WTC11 (cell line): ENCODE results near the gene GTSE1. TPM values are rescaled to one million over a fixed set of nuclear protein-coding genes. Genes with fewer than 3 reads are reported as not detected.

Source experiments
- ATAC-seq: fragments of 200-7000 bp; cut with Tn5 transposase; 2 replicates; pipeline ENCODE4 v1.10.0; 2021; ENCODE audit warnings: mild to moderate bottlenecking, moderate library complexity
- CTCF ChIA-PET: fragments of 300-600 bp; sonication (Branson Sonifier 250); formaldehyde crosslinking; loops from one replicate; lab custom pipeline; 2021; ENCODE audit warnings: antibody characterized with exemption; lab: Charles Lee
- POLR2A ChIA-PET: fragments of 350-600 bp; sonication (Branson Sonifier 250); formaldehyde crosslinking; loops from one replicate; lab custom pipeline; 2021; ENCODE audit warnings: antibody characterized with exemption; lab: Charles Lee
- DNase-seq: peaks from one replicate; pipeline ENCODE4 v3.0.0; 2021; ENCODE audit warnings: low spot score
- H3K27ac Mint-ChIP-seq: 2 replicates; pipeline ENCODE4 v1.8.0; 2021; ENCODE audit warnings: mixed read lengths
- H3K27me3 Mint-ChIP-seq: 2 replicates; pipeline ENCODE4 v1.8.0; 2021; ENCODE audit warnings: low read depth, mild to moderate bottlenecking, moderate library complexity, mixed read lengths
- H3K36me3 Mint-ChIP-seq: 2 replicates; pipeline ENCODE4 v1.8.0; 2021; ENCODE audit warnings: mixed read lengths
- H3K4me1 Mint-ChIP-seq: 2 replicates; pipeline ENCODE4 v1.8.0; 2022; ENCODE audit warnings: mixed read lengths
- H3K4me3 Mint-ChIP-seq: 2 replicates; pipeline ENCODE4 v1.8.0; 2021; ENCODE audit warnings: mild to moderate bottlenecking, moderate library complexity, mixed read lengths
- H3K9me3 Mint-ChIP-seq: 2 replicates; pipeline ENCODE4 v1.8.0; 2021; ENCODE audit warnings: mixed read lengths
- HMGA2 ChIP-seq: fragments of 250-450 bp; sonication (Bioruptor Pico); IDR thresholded peaks from 2 replicates; pipeline ENCODE4 v1.4.0; 2021; ENCODE audit warnings: mild to moderate bottlenecking, moderate library complexity
- NFE2L1 ChIP-seq: sonication (generic); formaldehyde crosslinking; IDR thresholded peaks from 2 replicates; pipeline ENCODE4 v1.8.1; 2023; ENCODE audit warnings: missing genetic modification reagents
- NR3C1 ChIP-seq: sonication (generic); formaldehyde crosslinking; conservative IDR thresholded peaks from 2 replicates; pipeline ENCODE4 v1.8.1; 2023; ENCODE audit warnings: low read depth, mild to moderate bottlenecking, missing genetic modification reagents
- OVOL2 ChIP-seq: fragments of 250-450 bp; sonication (Bioruptor Pico); IDR thresholded peaks from 2 replicates; pipeline ENCODE4 v1.9.0; 2021; ENCODE audit warnings: mild to moderate bottlenecking, borderline replicate concordance
- SMAD3 ChIP-seq: sonication (generic); formaldehyde crosslinking; IDR thresholded peaks from 2 replicates; pipeline ENCODE4 v1.8.0; 2022; ENCODE audit warnings: missing genetic modification reagents, mild to moderate bottlenecking, borderline replicate concordance
- ZBTB21 ChIP-seq: sonication (generic); formaldehyde crosslinking; IDR thresholded peaks from 2 replicates; pipeline ENCODE4 v1.8.1; 2023; ENCODE audit warnings: mild to moderate bottlenecking, missing genetic modification reagents, borderline replicate concordance
- ZNF219 ChIP-seq: sonication (generic); formaldehyde crosslinking; IDR thresholded peaks from 2 replicates; pipeline ENCODE4 v1.8.0; 2023; ENCODE audit warnings: missing genetic modification reagents, mild to moderate bottlenecking, borderline replicate concordance
- ZNF396 ChIP-seq: fragments of 250-450 bp; sonication (Bioruptor Pico); IDR thresholded peaks from 2 replicates; pipeline ENCODE4 v1.8.0; 2021; ENCODE audit warnings: mild to moderate bottlenecking, moderate library complexity, borderline replicate concordance
- total RNA-seq: library from RNA; stranded (reverse); gene quantifications from 3 replicates; pipeline ENCODE4 v1.2.3, GENCODE V29; 2021
- TF ChIP-seq, protein P1 (sequence below): sonication (generic); formaldehyde crosslinking; IDR thresholded peaks from 2 replicates; pipeline ENCODE4 v1.8.1; 2023; ENCODE audit warnings: mild to moderate bottlenecking, missing genetic modification reagents
- TF ChIP-seq, protein P2 (sequence below): sonication (generic); formaldehyde crosslinking; IDR thresholded peaks from 2 replicates; pipeline ENCODE4 v1.8.1; 2023; ENCODE audit warnings: mild to moderate bottlenecking, moderate library complexity, missing genetic modification reagents
- TF ChIP-seq, protein P3 (sequence below): sonication (generic); formaldehyde crosslinking; IDR thresholded peaks from 2 replicates; pipeline ENCODE4 v1.8.0; 2022; ENCODE audit warnings: mild to moderate bottlenecking, missing genetic modification reagents
- TF ChIP-seq, protein P4 (sequence below): sonication (generic); formaldehyde crosslinking; IDR thresholded peaks from 2 replicates; pipeline ENCODE4 v1.8.1; 2022; ENCODE audit warnings: low read depth, mild to moderate bottlenecking, moderate library complexity, missing genetic modification reagents, borderline replicate concordance
- TF ChIP-seq, protein P5 (sequence below): sonication (generic); formaldehyde crosslinking; conservative IDR thresholded peaks from 2 replicates; pipeline ENCODE4 v1.8.1; 2022; ENCODE audit warnings: mild to moderate bottlenecking, missing genetic modification reagents

GTSE1 gene
- total RNA-seq, 1 experiment from 2014 or later, result 56.1 TPM

DNA sequence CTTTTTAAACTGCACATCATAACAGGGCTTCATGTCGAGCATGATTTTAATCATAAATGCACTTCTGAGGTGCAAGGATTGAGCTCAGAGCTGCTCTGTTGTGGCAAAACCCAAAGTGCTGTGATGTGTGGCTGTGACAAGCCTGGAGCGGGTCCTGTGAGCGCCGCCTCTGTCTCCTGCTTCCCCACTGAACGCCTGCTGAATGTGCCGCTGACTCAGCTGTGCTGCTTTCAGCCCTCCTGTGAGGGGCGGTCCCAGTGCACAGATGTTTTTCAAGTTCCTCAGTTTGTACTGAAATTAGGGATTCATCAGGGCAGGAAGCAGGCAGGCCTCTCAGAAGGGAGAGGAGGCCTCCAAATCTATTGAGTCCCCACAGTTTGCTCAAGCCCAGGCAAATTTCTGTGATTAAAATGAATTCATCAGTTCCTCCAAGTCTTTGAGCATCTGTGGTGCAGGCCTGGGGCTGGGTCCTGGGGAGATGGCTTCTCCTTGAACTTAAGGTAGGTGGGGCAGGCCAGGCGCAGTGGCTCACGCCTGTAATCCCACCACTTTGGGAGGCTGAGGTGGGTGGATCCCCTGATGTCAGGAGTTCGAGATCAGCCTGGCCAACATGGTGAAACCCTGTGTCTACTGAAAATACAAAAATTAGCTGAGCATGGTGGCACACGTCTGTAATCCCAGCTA is 3.0 kb upstream of the GTSE1 start (continued):
- TF ChIP-seq ZBTB21, result no peak
- TF ChIP-seq, protein P1, sequence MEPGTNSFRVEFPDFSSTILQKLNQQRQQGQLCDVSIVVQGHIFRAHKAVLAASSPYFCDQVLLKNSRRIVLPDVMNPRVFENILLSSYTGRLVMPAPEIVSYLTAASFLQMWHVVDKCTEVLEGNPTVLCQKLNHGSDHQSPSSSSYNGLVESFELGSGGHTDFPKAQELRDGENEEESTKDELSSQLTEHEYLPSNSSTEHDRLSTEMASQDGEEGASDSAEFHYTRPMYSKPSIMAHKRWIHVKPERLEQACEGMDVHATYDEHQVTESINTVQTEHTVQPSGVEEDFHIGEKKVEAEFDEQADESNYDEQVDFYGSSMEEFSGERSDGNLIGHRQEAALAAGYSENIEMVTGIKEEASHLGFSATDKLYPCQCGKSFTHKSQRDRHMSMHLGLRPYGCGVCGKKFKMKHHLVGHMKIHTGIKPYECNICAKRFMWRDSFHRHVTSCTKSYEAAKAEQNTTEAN, result no peak
- TF ChIP-seq OVOL2, result no peak
- TF ChIP-seq HMGA2 (CRISPR knock-in tag), result no peak
- TF ChIP-seq NFE2L1 (CRISPR knock-in tag), result no peak
- no peak for TF ChIP-seq ZNF396 (CRISPR knock-in tag)
- no peak for TF ChIP-seq SMAD3 (CRISPR knock-in tag)
- TF ChIP-seq, protein P2, sequence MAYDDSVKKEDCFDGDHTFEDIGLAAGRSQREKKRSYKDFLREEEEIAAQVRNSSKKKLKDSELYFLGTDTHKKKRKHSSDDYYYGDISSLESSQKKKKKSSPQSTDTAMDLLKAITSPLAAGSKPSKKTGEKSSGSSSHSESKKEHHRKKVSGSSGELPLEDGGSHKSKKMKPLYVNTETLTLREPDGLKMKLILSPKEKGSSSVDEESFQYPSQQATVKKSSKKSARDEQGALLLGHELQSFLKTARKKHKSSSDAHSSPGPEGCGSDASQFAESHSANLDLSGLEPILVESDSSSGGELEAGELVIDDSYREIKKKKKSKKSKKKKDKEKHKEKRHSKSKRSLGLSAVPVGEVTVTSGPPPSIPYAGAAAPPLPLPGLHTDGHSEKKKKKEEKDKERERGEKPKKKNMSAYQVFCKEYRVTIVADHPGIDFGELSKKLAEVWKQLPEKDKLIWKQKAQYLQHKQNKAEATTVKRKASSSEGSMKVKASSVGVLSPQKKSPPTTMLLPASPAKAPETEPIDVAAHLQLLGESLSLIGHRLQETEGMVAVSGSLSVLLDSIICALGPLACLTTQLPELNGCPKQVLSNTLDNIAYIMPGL (CRISPR knock-in tag), result no peak

DNA sequence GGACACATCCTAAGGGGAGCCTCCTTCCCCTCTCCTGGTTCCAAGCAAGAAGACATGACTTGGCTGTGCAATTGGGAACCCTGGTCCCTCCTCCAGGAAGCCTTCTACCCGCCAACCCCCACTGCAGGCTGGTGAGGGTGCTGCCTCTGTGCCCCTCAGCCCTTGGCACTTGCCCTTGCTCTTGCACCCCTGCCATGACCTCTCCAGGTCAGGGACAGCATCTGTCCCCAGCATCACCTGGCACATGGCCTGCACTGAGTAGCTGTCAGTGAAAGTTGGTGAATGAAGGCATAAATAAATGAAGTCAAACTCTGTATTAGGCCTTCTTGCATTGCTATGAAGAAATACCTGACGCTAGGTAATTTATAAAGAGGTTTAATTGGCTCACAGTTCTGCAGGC is 1.9 kb upstream of the GTSE1 start:
- H3K36me3 Mint-ChIP-seq, result peaks cover 23% of the 10 kb centered on the region

DNA sequence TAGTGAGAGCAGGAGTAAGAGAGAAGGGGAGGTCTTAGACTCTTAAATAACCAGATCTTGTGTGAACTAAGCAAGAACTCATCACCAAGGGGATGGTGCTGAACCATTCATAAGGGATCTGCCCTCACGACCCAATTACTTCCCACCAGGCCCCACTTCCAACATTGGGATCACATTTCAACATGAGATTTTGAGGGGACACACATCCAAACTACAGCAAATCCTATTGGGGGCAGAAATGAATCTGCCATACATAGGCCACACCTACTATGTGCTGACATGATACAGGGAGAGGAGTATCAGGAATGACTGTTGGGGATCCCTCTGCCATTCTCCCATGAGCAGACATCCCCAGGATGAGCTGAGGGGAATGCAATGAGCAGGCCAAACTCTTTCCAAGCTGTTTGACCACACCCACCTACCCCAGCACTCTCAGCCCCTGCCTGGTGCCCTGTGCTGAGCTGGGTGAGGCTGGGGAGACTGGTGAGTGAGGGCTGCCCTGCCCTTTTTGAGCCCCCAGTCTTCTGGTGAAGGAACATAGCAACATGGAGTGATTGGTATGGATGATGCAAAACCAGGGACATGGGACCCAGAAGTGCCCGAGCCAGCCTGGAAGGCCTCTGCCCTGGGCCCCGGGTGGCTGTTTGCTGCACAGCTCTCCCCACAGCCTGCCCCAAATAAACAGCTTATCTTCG is 1.2 kb upstream of the GTSE1 start:
- H3K4me3 Mint-ChIP-seq, result peak overlapping the region; percentile 78
- H3K9me3 Mint-ChIP-seq, result no peaks in the 10 kb centered on the region
- H3K27me3 Mint-ChIP-seq, result no peaks in the 10 kb centered on the region; the same call in 1 of the 2 replicates
- no peak overlapping the region for H3K27ac Mint-ChIP-seq
- DNase-seq, result no peak
- CTCF ChIA-PET, result interaction anchor here (1.3 to 3.1 kb wide), 6 partner anchors 18 to 177 kb away, joined by 3 to 12 read pairs (median 6); partner anchors contain the start of genes CDPF1 and TTC38
- peaks cover 28% of the 10 kb centered on the region for H3K36me3 Mint-ChIP-seq
- H3K4me1 Mint-ChIP-seq, result peaks cover 27% of the 10 kb centered on the region
- no peak for ATAC-seq
- TF ChIP-seq, protein P3, sequence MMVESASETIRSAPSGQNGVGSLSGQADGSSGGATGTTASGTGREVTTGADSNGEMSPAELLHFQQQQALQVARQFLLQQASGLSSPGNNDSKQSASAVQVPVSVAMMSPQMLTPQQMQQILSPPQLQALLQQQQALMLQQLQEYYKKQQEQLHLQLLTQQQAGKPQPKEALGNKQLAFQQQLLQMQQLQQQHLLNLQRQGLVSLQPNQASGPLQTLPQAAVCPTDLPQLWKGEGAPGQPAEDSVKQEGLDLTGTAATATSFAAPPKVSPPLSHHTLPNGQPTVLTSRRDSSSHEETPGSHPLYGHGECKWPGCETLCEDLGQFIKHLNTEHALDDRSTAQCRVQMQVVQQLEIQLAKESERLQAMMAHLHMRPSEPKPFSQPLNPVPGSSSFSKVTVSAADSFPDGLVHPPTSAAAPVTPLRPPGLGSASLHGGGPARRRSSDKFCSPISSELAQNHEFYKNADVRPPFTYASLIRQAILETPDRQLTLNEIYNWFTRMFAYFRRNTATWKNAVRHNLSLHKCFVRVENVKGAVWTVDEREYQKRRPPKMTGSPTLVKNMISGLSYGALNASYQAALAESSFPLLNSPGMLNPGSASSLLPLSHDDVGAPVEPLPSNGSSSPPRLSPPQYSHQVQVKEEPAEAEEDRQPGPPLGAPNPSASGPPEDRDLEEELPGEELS, result no peak
- TF ChIP-seq, all 79 proteins: peak for 0
- POLR2A ChIA-PET, result interaction anchor here (1.2 kb wide), 1 partner anchor 9 kb away, joined by 3 read pairs; no protein-coding TSS in a partner anchor

More for the DNA sequence above, 1.9 kb upstream of the GTSE1 start:
- Mint-ChIP-seq H3K4me3 (peak overlapping the region; percentile 78), H3K27me3 (no peaks in the 10 kb centered on the region; the same call in 1 of the 2 replicates), H3K4me1 (peaks cover 27% of the 10 kb centered on the region), H3K9me3 (no peaks in the 10 kb centered on the region), H3K27ac (no peak overlapping the region)
- no peak for TF ChIP-seq NR3C1 (CRISPR knock-in tag)
- TF ChIP-seq ZNF219, result no peak
- TF ChIP-seq, protein P1, result no peak
- TF ChIP-seq, protein P4, sequence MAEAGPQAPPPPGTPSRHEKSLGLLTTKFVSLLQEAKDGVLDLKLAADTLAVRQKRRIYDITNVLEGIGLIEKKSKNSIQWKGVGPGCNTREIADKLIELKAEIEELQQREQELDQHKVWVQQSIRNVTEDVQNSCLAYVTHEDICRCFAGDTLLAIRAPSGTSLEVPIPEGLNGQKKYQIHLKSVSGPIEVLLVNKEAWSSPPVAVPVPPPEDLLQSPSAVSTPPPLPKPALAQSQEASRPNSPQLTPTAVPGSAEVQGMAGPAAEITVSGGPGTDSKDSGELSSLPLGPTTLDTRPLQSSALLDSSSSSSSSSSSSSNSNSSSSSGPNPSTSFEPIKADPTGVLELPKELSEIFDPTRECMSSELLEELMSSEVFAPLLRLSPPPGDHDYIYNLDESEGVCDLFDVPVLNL (CRISPR knock-in tag), result no peak
- TF ChIP-seq, protein P5, sequence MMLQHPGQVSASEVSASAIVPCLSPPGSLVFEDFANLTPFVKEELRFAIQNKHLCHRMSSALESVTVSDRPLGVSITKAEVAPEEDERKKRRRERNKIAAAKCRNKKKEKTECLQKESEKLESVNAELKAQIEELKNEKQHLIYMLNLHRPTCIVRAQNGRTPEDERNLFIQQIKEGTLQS (CRISPR knock-in tag), result no peak
- ATAC-seq (no peak), DNase-seq (no peak)
- POLR2A ChIA-PET, result no interaction called here
- CTCF ChIA-PET, result no interaction called here
